DMS153 treated with DMSO at 0.1 percent for 48 hours (cell line): ENCODE measurements around the gene C19orf85.
A peak's percentile ranks its signal among the peaks of the same experiment; 100 is the strongest.
"Not testable (repeated sequence)": the region's sequence is repeated elsewhere in the genome, so short reads cannot be mapped to it uniquely, and the experiment has no call there.

Experiments used
- DNase-seq: peaks from one replicate; lab custom pipeline; 2025; ENCODE audit not compliant: unreplicated experiment; lab: John Stamatoyannopoulos, UW

Gene C19orf85

GRCh38 chr19:55464662-55465054 is at the start of gene C19orf85:
TSS of gene C19orf85 (minus strand) at chr19:55464751. CDS start at chr19:55464554, 197 bp downstream.
- DNase-seq = no peak

- no peak for DNase-seq
Observed at GRCh38 chr19:55508120-55508519, 43.6 kb upstream of the C19orf85 start.

- no peak for DNase-seq
Observed at GRCh38 chr19:55504981-55505380, 40.4 kb upstream of the C19orf85 start.

GRCh38 chr19:55504252-55504603 is 39.7 kb upstream of the C19orf85 start:
- DNase-seq = no peak

- peak; percentile 87 for DNase-seq
Observed at GRCh38 chr19:55503502-55504251, 39.1 kb upstream of the C19orf85 start.

- no peak for DNase-seq
Observed at GRCh38 chr19:55503157-55503501, 38.6 kb upstream of the C19orf85 start.

GRCh38 chr19:55502197-55502952 is 37.8 kb upstream of the C19orf85 start:
- DNase-seq = no peak

- no peak for DNase-seq
Observed at GRCh38 chr19:55500368-55500952, 35.9 kb upstream of the C19orf85 start.

GRCh38 chr19:55498246-55498840 is 33.8 kb upstream of the C19orf85 start:
- no peak for DNase-seq

- DNase-seq = no peak
Observed at GRCh38 chr19:55497763-55498162, 33.2 kb upstream of the C19orf85 start.

- not testable (repeated sequence) for DNase-seq
Observed at GRCh38 chr19:55496820-55497219, 32.3 kb upstream of the C19orf85 start.

GRCh38 chr19:55495646-55496349 is 31.2 kb upstream of the C19orf85 start:
- no peak for DNase-seq

- DNase-seq = no peak
Observed at GRCh38 chr19:55494172-55494761, 29.7 kb upstream of the C19orf85 start.

- DNase-seq = no peak
Observed at GRCh38 chr19:55493645-55494171, 29.2 kb upstream of the C19orf85 start.

- no peak for DNase-seq
Observed at GRCh38 chr19:55493052-55493644, 28.6 kb upstream of the C19orf85 start.

GRCh38 chr19:55492362-55492944 is 27.9 kb upstream of the C19orf85 start:
- no peak for DNase-seq

- no peak for DNase-seq
Observed at GRCh38 chr19:55491546-55492360, 27.2 kb upstream of the C19orf85 start.

- DNase-seq = no peak
Observed at GRCh38 chr19:55490478-55491432, 26.2 kb upstream of the C19orf85 start.
